WTC11 (cell line): ENCODE data around the gene MRPL40. TPM values are rescaled to one million over a fixed set of nuclear protein-coding genes. Genes with fewer than 3 reads are reported as not detected.
A peak's percentile ranks its signal among the peaks of the same experiment; 100 is the strongest.

Experiments used
- AFF4 ChIP-seq: sonication (generic); formaldehyde crosslinking; IDR thresholded peaks from 2 replicates; pipeline ENCODE4 v1.8.1; 2023; ENCODE audit warnings: mild to moderate bottlenecking, missing genetic modification reagents, borderline replicate concordance
- ATF1 ChIP-seq: sonication (generic); formaldehyde crosslinking; IDR thresholded peaks from 2 replicates; pipeline ENCODE4 v1.8.1; 2023; ENCODE audit warnings: mild to moderate bottlenecking, moderate library complexity, missing genetic modification reagents
- CREM ChIP-seq: sonication (generic); formaldehyde crosslinking; IDR thresholded peaks from 2 replicates; pipeline ENCODE4 v1.8.1; 2022; ENCODE audit warnings: mild to moderate bottlenecking, missing genetic modification reagents, moderate library complexity
- ELF4 ChIP-seq: sonication (generic); formaldehyde crosslinking; IDR thresholded peaks from 2 replicates; pipeline ENCODE4 v1.8.1; 2022; ENCODE audit warnings: low read depth, mild to moderate bottlenecking, moderate library complexity, missing genetic modification reagents
- FOXK1 ChIP-seq: sonication (generic); formaldehyde crosslinking; IDR thresholded peaks from 2 replicates; pipeline ENCODE4 v1.8.0; 2022; ENCODE audit warnings: mild to moderate bottlenecking, moderate library complexity, missing genetic modification reagents
- GABPB1 ChIP-seq: sonication (generic); formaldehyde crosslinking; IDR thresholded peaks from 2 replicates; pipeline ENCODE4 v1.8.1; 2023; ENCODE audit warnings: mild to moderate bottlenecking, missing genetic modification reagents
- HMGA2 ChIP-seq: fragments of 250-450 bp; sonication (Bioruptor Pico); IDR thresholded peaks from 2 replicates; pipeline ENCODE4 v1.4.0; 2021; ENCODE audit warnings: mild to moderate bottlenecking, moderate library complexity
- IRF1 ChIP-seq: sonication (generic); formaldehyde crosslinking; IDR thresholded peaks from 2 replicates; pipeline ENCODE4 v1.8.0; 2023; ENCODE audit warnings: missing genetic modification reagents
- IRF2 ChIP-seq: sonication (generic); formaldehyde crosslinking; IDR thresholded peaks from 2 replicates; pipeline ENCODE4 v1.8.0; 2022; ENCODE audit warnings: low read depth, missing genetic modification reagents, borderline replicate concordance
- JUN ChIP-seq: sonication (generic); formaldehyde crosslinking; IDR thresholded peaks from 2 replicates; pipeline ENCODE4 v1.8.0; 2023; ENCODE audit warnings: mild to moderate bottlenecking, missing genetic modification reagents
- NFATC4 ChIP-seq: fragments of 250-450 bp; sonication (Bioruptor Pico); IDR thresholded peaks from 2 replicates; pipeline ENCODE4 v1.9.0; 2021; ENCODE audit warnings: mild to moderate bottlenecking
- NFE2L1 ChIP-seq: sonication (generic); formaldehyde crosslinking; IDR thresholded peaks from 2 replicates; pipeline ENCODE4 v1.8.1; 2023; ENCODE audit warnings: missing genetic modification reagents
- NR2C2 ChIP-seq: sonication (generic); formaldehyde crosslinking; IDR thresholded peaks from 2 replicates; pipeline ENCODE4 v1.8.0; 2022; ENCODE audit warnings: mild to moderate bottlenecking, missing genetic modification reagents
- OVOL2 ChIP-seq: fragments of 250-450 bp; sonication (Bioruptor Pico); IDR thresholded peaks from 2 replicates; pipeline ENCODE4 v1.9.0; 2021; ENCODE audit warnings: mild to moderate bottlenecking, borderline replicate concordance
- RELA ChIP-seq: sonication (generic); formaldehyde crosslinking; IDR thresholded peaks from 2 replicates; pipeline ENCODE4 v1.8.1; 2022; ENCODE audit warnings: missing genetic modification reagents, mild to moderate bottlenecking, borderline replicate concordance
- TEAD1 ChIP-seq: sonication (generic); formaldehyde crosslinking; IDR thresholded peaks from 2 replicates; pipeline ENCODE4 v1.8.0; 2022; ENCODE audit warnings: mild to moderate bottlenecking, missing genetic modification reagents
- TEAD4 ChIP-seq: sonication (generic); formaldehyde crosslinking; IDR thresholded peaks from 2 replicates; pipeline ENCODE4 v1.8.0; 2022; ENCODE audit warnings: mild to moderate bottlenecking, missing genetic modification reagents
- ZBTB21 ChIP-seq: sonication (generic); formaldehyde crosslinking; IDR thresholded peaks from 2 replicates; pipeline ENCODE4 v1.8.1; 2023; ENCODE audit warnings: mild to moderate bottlenecking, missing genetic modification reagents, borderline replicate concordance
- ZNF121 ChIP-seq: sonication (generic); formaldehyde crosslinking; IDR thresholded peaks from 2 replicates; pipeline ENCODE4 v1.8.0; 2023; ENCODE audit warnings: missing genetic modification reagents
- ZNF138 ChIP-seq: sonication (generic); formaldehyde crosslinking; conservative IDR thresholded peaks from 2 replicates; pipeline ENCODE4 v1.8.1; 2022; ENCODE audit warnings: mild to moderate bottlenecking, moderate library complexity, missing genetic modification reagents
- ZNF219 ChIP-seq: sonication (generic); formaldehyde crosslinking; IDR thresholded peaks from 2 replicates; pipeline ENCODE4 v1.8.0; 2023; ENCODE audit warnings: missing genetic modification reagents, mild to moderate bottlenecking, borderline replicate concordance
- ZNF232 ChIP-seq: sonication (generic); formaldehyde crosslinking; IDR thresholded peaks from 2 replicates; pipeline ENCODE4 v1.8.0; 2022; ENCODE audit warnings: mild to moderate bottlenecking, missing genetic modification reagents
- ZNF396 ChIP-seq: fragments of 250-450 bp; sonication (Bioruptor Pico); IDR thresholded peaks from 2 replicates; pipeline ENCODE4 v1.8.0; 2021; ENCODE audit warnings: mild to moderate bottlenecking, moderate library complexity, borderline replicate concordance
- ZNF423 ChIP-seq: fragments of 250-450 bp; sonication (Bioruptor Pico); IDR thresholded peaks from 2 replicates; pipeline ENCODE4 v2.1.2; 2022; ENCODE audit warnings: mild to moderate bottlenecking, moderate library complexity
- total RNA-seq: library from RNA; stranded (reverse); gene quantifications from 3 replicates; pipeline ENCODE4 v1.2.3, GENCODE V29; 2021
- TF ChIP-seq, protein P1 (sequence below): sonication (generic); formaldehyde crosslinking; IDR thresholded peaks from 2 replicates; pipeline ENCODE4 v1.8.1; 2022; ENCODE audit warnings: low read depth, mild to moderate bottlenecking, moderate library complexity, missing genetic modification reagents, borderline replicate concordance
- TF ChIP-seq, protein P2 (sequence below): sonication (generic); formaldehyde crosslinking; conservative IDR thresholded peaks from 2 replicates; pipeline ENCODE4 v1.8.1; 2023; ENCODE audit warnings: mild to moderate bottlenecking, low read depth, missing genetic modification reagents, moderate library complexity
- TF ChIP-seq, protein P3 (sequence below): sonication (generic); formaldehyde crosslinking; IDR thresholded peaks from 2 replicates; pipeline ENCODE4 v1.8.1; 2022; ENCODE audit warnings: mild to moderate bottlenecking, missing genetic modification reagents, moderate library complexity, borderline replicate concordance
- TF ChIP-seq, protein P4 (sequence below): sonication (generic); formaldehyde crosslinking; IDR thresholded peaks from 2 replicates; pipeline ENCODE4 v1.8.1; 2023; ENCODE audit warnings: mild to moderate bottlenecking, moderate library complexity, missing genetic modification reagents

Gene MRPL40
- total RNA-seq, 1 experiment from 2014 or later = 19.2 TPM

DNA sequence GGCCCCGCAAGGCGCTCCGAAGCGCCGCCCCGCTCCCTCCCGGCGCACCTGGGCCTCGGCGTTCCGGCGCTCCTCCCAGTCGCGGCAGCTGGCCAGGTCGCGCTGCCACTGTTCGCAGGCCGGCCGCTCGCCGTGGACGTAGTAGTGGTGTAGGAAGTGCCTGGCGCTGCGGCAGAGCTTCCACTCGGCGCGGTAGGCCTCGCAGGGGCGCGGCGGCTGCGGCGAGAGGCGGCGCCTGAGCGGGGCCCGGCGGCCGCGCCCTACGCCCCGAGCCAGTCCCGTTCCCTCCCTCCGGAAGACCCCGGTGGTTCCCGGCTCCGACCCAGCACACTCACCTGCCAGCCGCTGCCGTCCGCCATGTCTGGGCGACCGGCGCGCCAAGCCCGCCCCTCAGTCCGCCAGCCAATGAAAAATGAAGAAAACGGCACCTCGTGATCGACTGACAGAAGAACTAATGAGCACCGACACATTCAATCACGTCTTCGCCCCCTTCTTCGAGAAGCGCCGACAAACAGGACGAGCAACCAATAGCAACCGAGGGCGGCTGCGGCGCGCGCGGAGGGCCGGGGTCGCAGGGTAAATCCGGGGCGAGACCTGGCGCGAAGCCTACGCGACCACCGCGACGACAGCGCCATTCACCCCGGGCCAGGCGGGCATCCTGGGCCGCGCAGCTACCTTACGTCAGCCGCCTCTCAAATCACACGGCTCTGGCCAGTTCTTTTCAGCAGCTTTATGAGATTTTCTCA, 15.2 kb downstream of the MRPL40 start, which contains the start of gene C22orf39 (continued):
- TF ChIP-seq, protein P1, sequence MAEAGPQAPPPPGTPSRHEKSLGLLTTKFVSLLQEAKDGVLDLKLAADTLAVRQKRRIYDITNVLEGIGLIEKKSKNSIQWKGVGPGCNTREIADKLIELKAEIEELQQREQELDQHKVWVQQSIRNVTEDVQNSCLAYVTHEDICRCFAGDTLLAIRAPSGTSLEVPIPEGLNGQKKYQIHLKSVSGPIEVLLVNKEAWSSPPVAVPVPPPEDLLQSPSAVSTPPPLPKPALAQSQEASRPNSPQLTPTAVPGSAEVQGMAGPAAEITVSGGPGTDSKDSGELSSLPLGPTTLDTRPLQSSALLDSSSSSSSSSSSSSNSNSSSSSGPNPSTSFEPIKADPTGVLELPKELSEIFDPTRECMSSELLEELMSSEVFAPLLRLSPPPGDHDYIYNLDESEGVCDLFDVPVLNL (CRISPR knock-in tag) = peak; percentile 85; the same call in 1 of the 2 replicates
- TF ChIP-seq NFE2L1 (CRISPR knock-in tag) = no peak
- no peak for TF ChIP-seq OVOL2 (CRISPR knock-in tag)
- no peak for TF ChIP-seq NR2C2 (CRISPR knock-in tag)
- no peak for TF ChIP-seq RELA (CRISPR knock-in tag)
- TF ChIP-seq, protein P2, sequence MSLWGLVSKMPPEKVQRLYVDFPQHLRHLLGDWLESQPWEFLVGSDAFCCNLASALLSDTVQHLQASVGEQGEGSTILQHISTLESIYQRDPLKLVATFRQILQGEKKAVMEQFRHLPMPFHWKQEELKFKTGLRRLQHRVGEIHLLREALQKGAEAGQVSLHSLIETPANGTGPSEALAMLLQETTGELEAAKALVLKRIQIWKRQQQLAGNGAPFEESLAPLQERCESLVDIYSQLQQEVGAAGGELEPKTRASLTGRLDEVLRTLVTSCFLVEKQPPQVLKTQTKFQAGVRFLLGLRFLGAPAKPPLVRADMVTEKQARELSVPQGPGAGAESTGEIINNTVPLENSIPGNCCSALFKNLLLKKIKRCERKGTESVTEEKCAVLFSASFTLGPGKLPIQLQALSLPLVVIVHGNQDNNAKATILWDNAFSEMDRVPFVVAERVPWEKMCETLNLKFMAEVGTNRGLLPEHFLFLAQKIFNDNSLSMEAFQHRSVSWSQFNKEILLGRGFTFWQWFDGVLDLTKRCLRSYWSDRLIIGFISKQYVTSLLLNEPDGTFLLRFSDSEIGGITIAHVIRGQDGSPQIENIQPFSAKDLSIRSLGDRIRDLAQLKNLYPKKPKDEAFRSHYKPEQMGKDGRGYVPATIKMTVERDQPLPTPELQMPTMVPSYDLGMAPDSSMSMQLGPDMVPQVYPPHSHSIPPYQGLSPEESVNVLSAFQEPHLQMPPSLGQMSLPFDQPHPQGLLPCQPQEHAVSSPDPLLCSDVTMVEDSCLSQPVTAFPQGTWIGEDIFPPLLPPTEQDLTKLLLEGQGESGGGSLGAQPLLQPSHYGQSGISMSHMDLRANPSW = no peak
- TF ChIP-seq GABPB1 (CRISPR knock-in tag) = peak; percentile 53; the same call in 1 of the 2 replicates
- TF ChIP-seq ELF4 (CRISPR knock-in tag) = no peak
- TF ChIP-seq ZNF219 (CRISPR knock-in tag) = no peak
- TF ChIP-seq AFF4 (CRISPR knock-in tag) = no peak
- no peak; the same call in 1 of the 2 replicates for TF ChIP-seq TEAD4 (CRISPR knock-in tag)
- 0 out of 2 replicates have a peak, but pooled peaks have one; percentile 18 for TF ChIP-seq NFATC4 (CRISPR knock-in tag)
- no peak for TF ChIP-seq ZNF396
- TF ChIP-seq IRF2 = no peak
- no peak for TF ChIP-seq ZBTB21 (CRISPR knock-in tag)
- TF ChIP-seq ZNF232 (CRISPR knock-in tag) = 0 out of 2 replicates have a peak, but pooled peaks have one; percentile 49
- TF ChIP-seq IRF1 (CRISPR knock-in tag) = no peak; the same call in 1 of the 2 replicates
- peak; percentile 48; the same call in 1 of the 2 replicates for TF ChIP-seq TEAD1
- TF ChIP-seq ZNF138 = no peak
- TF ChIP-seq, protein P3, sequence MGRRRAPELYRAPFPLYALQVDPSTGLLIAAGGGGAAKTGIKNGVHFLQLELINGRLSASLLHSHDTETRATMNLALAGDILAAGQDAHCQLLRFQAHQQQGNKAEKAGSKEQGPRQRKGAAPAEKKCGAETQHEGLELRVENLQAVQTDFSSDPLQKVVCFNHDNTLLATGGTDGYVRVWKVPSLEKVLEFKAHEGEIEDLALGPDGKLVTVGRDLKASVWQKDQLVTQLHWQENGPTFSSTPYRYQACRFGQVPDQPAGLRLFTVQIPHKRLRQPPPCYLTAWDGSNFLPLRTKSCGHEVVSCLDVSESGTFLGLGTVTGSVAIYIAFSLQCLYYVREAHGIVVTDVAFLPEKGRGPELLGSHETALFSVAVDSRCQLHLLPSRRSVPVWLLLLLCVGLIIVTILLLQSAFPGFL (CRISPR knock-in tag) = 0 out of 2 replicates have a peak, but pooled peaks have one; percentile 47
- no peak for TF ChIP-seq ZNF423 (CRISPR knock-in tag)
- TF ChIP-seq HMGA2 = no peak
- TF ChIP-seq, protein P4, sequence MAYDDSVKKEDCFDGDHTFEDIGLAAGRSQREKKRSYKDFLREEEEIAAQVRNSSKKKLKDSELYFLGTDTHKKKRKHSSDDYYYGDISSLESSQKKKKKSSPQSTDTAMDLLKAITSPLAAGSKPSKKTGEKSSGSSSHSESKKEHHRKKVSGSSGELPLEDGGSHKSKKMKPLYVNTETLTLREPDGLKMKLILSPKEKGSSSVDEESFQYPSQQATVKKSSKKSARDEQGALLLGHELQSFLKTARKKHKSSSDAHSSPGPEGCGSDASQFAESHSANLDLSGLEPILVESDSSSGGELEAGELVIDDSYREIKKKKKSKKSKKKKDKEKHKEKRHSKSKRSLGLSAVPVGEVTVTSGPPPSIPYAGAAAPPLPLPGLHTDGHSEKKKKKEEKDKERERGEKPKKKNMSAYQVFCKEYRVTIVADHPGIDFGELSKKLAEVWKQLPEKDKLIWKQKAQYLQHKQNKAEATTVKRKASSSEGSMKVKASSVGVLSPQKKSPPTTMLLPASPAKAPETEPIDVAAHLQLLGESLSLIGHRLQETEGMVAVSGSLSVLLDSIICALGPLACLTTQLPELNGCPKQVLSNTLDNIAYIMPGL (CRISPR knock-in tag) = no peak
- TF ChIP-seq ZNF121 (CRISPR knock-in tag) = no peak
- TF ChIP-seq FOXK1 (CRISPR knock-in tag) = peak; percentile 6; the same call in 1 of the 2 replicates
- TF ChIP-seq JUN (CRISPR knock-in tag) = peak; percentile 57; the same call in 1 of the 2 replicates
- no peak for TF ChIP-seq ATF1 (CRISPR knock-in tag)
- TF ChIP-seq CREM (CRISPR knock-in tag) = peak; percentile 87; the same call in 1 of the 2 replicates
